ENCODE measurements around the gene SRRM4. TPM values are rescaled to one million over a fixed set of nuclear protein-coding genes. Genes with fewer than 3 reads are reported as not detected.

SRRM4 gene
- total RNA-seq, 1 experiment from 2014 or later = not detected

- POLR2A ChIA-PET (ENCODE audit: unreplicated experiment) = no interaction called here
- Histone ChIP-seq H3K36me3 (ENCODE audit: low read depth) (no peaks in the 10 kb centered on the region), H3K27me3 (ENCODE audit: insufficient read depth, low read depth) (peaks cover 54% of the 10 kb centered on the region)
These were observed 166.6 kb downstream of the SRRM4 start for GRCh38 chr12:119147847-119148448.

DNA sequence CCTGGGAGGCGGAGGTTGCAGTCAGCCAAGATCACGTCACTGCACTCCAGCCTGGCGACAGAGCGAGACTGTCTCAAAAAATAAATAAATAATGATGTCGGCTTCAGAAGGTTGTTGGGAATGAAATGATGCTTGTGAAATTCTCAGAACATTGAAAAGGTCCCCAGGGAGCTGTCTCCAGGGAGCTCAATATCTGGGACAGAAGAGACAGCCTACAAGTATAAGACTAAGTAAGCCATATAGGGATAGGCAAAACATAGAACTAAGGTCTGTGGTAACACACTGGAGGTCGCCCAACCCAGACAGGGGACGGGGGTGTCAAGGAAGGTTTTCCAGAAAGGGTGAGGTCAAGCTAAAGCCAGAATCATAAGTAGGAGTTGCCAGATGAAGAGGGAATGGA is 167.9 kb downstream of the SRRM4 start:
- Histone ChIP-seq H2AFZ (no peak overlapping the region), H3K9me3 (ENCODE audit: insufficient read depth, low read depth) (no peaks in the 10 kb centered on the region), H3F3A (ENCODE audit: insufficient read depth, low read depth) (no peaks in the 10 kb centered on the region), H3K4me2 (no peak overlapping the region), H3K9me2 (ENCODE audit: insufficient read depth) (no peaks in the 10 kb centered on the region), H3K27ac (no peak overlapping the region), H3K4me3 (no peak overlapping the region), H3K4me1 (replicated peaks; ENCODE audit: insufficient read depth) (no peaks in the 10 kb centered on the region), H4K20me1 (ENCODE audit: insufficient read depth) (no peaks in the 10 kb centered on the region), H3K36me3 (ENCODE audit: low read depth) (no peaks in the 10 kb centered on the region), H3K27me3 (ENCODE audit: insufficient read depth, low read depth) (peaks cover 43% of the 10 kb centered on the region), H3K79me2 (ENCODE audit: low read depth) (no peaks in the 10 kb centered on the region)
- intact Hi-C loops (cut with micrococcal nuclease; ENCODE audit: unreplicated experiment) = no loop called here
- POLR2A ChIA-PET (ENCODE audit: unreplicated experiment) = no interaction called here
- CTCF ChIA-PET = no interaction called here
- no peak for TF ChIP-seq EZH2 (IDR thresholded peaks at IDR 0.05; ENCODE audit: low read depth)
- TF ChIP-seq, protein P1, sequence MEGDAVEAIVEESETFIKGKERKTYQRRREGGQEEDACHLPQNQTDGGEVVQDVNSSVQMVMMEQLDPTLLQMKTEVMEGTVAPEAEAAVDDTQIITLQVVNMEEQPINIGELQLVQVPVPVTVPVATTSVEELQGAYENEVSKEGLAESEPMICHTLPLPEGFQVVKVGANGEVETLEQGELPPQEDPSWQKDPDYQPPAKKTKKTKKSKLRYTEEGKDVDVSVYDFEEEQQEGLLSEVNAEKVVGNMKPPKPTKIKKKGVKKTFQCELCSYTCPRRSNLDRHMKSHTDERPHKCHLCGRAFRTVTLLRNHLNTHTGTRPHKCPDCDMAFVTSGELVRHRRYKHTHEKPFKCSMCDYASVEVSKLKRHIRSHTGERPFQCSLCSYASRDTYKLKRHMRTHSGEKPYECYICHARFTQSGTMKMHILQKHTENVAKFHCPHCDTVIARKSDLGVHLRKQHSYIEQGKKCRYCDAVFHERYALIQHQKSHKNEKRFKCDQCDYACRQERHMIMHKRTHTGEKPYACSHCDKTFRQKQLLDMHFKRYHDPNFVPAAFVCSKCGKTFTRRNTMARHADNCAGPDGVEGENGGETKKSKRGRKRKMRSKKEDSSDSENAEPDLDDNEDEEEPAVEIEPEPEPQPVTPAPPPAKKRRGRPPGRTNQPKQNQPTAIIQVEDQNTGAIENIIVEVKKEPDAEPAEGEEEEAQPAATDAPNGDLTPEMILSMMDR (conservative IDR thresholded peaks at IDR 0.05) = no peak
- BruUV-seq (replicated peaks) = no TSS peak
- no peak for DNase-seq

More at GRCh38 chr12:119147847-119148448, 166.6 kb downstream of the SRRM4 start:
- Histone ChIP-seq H3K4me1 (replicated peaks; ENCODE audit: insufficient read depth) (no peaks in the 10 kb centered on the region), H2AFZ (no peak overlapping the region), H4K20me1 (ENCODE audit: insufficient read depth) (no peaks in the 10 kb centered on the region), H3K4me3 (no peak overlapping the region), H3K79me2 (ENCODE audit: low read depth) (no peaks in the 10 kb centered on the region), H3K9me3 (ENCODE audit: insufficient read depth, low read depth) (no peaks in the 10 kb centered on the region), H3K27ac (no peak overlapping the region), H3F3A (ENCODE audit: insufficient read depth, low read depth) (no peaks in the 10 kb centered on the region), H3K9me2 (ENCODE audit: insufficient read depth) (no peaks in the 10 kb centered on the region), H3K4me2 (no peak overlapping the region)
- no peak for DNase-seq
- intact Hi-C loops (cut with micrococcal nuclease; ENCODE audit: unreplicated experiment) = no loop called here
- CTCF ChIA-PET = interaction anchor here (0.6 kb wide), 1 partner anchor 41 kb away, joined by 4 read pairs; no protein-coding TSS in a partner anchor
- no TSS peak for BruUV-seq (replicated peaks)
- TF ChIP-seq, protein P1 (conservative IDR thresholded peaks at IDR 0.05) = no peak
- TF ChIP-seq EZH2 (IDR thresholded peaks at IDR 0.05; ENCODE audit: low read depth) = no peak

- Histone ChIP-seq H4K20me1 (ENCODE audit: insufficient read depth) (no peaks in the 10 kb centered on the region), H3K9me3 (ENCODE audit: insufficient read depth, low read depth) (no peaks in the 10 kb centered on the region), H3K9me2 (ENCODE audit: insufficient read depth) (no peaks in the 10 kb centered on the region), H3K4me2 (no peak overlapping the region), H3K79me2 (ENCODE audit: low read depth) (no peaks in the 10 kb centered on the region), H3K27me3 (ENCODE audit: insufficient read depth, low read depth) (peaks cover 21% of the 10 kb centered on the region), H3K36me3 (ENCODE audit: low read depth) (no peaks in the 10 kb centered on the region), H3K27ac (no peak overlapping the region), H3F3A (ENCODE audit: insufficient read depth, low read depth) (no peaks in the 10 kb centered on the region), H2AFZ (no peak overlapping the region), H3K4me3 (no peak overlapping the region), H3K4me1 (replicated peaks; ENCODE audit: insufficient read depth) (no peaks in the 10 kb centered on the region)
- TF ChIP-seq EZH2 (IDR thresholded peaks at IDR 0.05; ENCODE audit: low read depth) = no peak
- TF ChIP-seq, protein P1 (conservative IDR thresholded peaks at IDR 0.05) = no peak
- no TSS peak for BruUV-seq (replicated peaks)
- CTCF ChIA-PET = no interaction called here
- POLR2A ChIA-PET (ENCODE audit: unreplicated experiment) = no interaction called here
- no peak for DNase-seq
- intact Hi-C loops (cut with micrococcal nuclease; ENCODE audit: unreplicated experiment) = no loop called here
These were observed 170.2 kb downstream of the SRRM4 start for GRCh38 chr12:119151445-119152026.

All from PC-9 (cell line).